T-helper 2 cell treated with Interferon-gamma antibody and Interleukin-4, amounts not matched to agents 100 ng/mL and 5 ng/mL, for 36 hours (primary cell): ENCODE data around the gene EBP. TPM values are rescaled to one million over a fixed set of nuclear protein-coding genes. Genes with fewer than 3 reads are reported as not detected.
"Not testable (repeated sequence)": the region's sequence is repeated elsewhere in the genome, so short reads cannot be mapped to it uniquely, and the experiment has no call there.

Source experiments
- intact Hi-C: fragments of 100-400 bp; cut with micrococcal nuclease; formaldehyde crosslinking; loops from one replicate; pipeline ENCODE4 v1.15.1; 2023
- total RNA-seq: library from RNA; stranded (reverse); gene quantifications from 2 replicates; pipeline ENCODE4 v1.2.3, GENCODE V29; 2022

Gene EBP
- total RNA-seq, 1 donor from 2014 or later = 310 TPM

DNA sequence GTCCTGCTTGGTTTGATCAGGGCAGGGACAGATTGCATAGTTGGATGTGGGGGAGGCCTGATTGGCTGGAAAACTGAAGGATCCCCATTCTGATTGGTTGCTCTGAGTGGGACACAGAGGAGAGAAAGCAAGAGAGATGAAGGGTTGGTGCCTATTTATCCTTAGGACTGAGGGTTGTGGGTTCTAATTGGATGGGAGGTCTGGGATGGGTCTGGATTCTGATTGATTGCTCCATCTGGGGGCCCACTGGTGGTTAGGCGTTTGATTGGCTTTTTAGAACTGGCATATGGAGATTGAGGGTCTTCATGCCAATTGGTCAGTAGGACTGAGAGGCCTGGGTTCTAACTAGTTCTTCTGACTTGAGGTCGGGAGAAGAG, 644 bp upstream of the EBP start:
- intact Hi-C loops = loop anchor here (1.0 kb wide), 5 partner anchors 13 to 748 kb away; partner anchors contain the start of genes FTSJ1, PORCN, PPP1R3F and RBM3

DNA sequence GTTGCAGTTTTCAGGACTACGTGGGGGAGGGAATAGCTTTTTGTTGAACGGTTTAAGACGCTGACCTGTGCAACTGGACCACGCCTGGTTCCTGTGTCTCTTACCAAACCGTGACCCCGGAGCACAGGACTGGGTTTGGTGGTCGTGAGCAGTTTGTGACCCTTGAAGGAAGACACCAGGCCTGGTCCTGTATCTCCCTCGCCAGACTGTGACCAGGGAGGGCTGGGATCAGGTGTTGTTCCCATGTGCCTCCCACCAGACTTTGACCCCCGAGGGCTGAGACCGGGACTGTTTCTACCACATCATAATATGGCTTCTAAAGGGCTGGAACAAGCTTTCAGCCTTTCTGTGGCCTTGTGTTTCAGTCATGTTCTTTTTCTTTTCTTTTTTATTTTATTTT, 683 bp downstream of the EBP start:
- intact Hi-C loops = no loop called here

DNA sequence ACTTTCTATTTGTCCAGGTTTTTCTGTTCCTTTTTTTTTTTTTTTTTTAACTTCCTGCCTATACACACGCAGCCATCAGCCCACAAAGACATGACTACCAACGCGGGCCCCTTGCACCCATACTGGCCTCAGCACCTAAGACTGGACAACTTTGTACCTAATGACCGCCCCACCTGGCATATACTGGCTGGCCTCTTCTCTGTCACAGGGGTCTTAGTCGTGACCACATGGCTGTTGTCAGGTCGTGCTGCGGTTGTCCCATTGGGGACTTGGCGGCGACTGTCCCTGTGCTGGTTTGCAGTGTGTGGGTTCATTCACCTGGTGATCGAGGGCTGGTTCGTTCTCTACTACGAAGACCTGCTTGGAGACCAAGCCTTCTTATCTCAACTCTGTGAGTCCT, 2.1 kb downstream of the EBP start:
- intact Hi-C loops = no loop called here

DNA sequence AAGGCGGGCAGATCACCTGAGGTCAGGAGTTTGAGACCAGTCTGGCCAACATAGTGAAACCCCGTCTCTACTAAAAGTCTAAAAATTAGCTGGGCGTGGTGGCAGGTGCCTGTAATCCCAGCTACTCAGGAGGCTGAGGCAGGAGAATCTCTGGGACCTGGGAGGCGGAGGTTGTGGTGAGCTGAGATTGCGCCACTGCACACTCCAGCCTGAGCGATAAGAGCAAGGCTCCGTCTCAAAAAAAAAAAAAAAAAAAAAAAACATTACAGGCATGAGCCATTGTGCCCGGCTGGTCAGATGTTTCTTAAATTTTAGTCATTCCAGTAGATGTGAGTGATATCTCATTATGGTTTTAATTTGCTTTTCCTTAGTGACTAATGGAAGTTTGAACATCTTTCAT, 4.2 kb downstream of the EBP start:
- intact Hi-C loops = not testable (repeated sequence)

DNA sequence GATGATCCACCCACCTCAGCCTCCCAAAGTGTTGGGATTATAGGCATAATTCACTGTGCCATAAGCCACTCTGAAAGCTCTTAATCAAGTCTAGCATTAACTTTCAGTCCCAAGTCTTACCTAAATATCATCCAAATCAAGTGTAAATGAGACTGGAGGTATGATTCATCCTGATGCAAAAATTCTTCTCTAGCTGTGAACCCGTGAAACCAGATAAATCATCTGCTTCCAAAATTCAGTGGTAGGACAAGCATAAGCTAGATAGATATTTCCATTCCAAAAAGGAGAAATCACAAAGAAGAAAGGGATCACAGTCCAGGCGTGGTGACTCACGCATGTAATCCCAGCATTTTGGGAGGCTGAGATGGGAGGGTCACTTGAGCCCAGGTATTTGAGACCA, 9.1 kb downstream of the EBP start:
- intact Hi-C loops = no loop called here

DNA sequence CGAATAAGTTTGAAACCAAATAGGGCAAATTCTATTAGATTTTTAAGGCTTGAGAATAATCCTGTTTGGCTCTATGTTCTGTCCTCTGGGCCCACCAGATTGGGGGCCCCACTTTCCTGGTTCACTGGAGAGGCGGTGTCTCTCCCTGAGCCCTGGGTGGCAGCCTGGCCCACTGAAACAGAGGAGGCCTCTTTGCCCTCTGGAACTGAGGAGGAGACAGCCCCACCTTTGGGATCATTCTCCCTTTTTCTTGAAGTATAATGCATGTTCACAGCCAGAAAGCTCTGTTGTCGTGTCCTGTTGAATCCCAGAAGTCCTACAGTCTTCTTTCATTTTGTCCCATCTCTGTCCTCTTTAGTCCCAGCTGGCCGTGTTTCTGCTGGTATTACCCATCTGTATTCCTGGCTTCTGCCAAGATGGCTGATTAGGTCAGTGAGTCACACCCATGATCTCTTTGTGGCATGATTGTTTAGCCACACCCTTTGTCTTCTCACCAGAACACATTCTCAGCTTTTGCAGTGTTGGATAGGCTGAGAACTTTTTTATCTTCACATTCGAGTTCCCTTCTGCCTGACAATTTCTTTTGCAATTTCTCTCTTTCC, 9.9 kb downstream of the EBP start:
- intact Hi-C loops = no loop called here

DNA sequence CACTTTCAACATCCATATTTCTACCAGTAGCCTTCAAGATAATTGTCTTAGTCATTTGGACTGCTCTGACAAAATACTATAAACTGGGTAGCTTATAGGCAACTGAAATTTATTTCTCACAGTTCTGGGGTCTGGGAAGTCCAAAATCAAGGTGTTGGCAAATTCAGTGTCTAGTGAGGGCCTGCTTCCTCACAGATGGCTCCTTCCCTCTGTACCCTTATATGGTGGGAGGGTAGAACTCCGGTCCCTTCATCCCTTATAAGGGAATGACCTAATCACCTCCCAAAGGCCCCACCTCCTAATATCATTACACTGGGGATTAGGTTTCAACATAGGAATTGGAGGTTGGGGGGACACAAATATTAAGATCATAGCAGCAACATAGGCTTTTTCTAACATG, 10.6 kb downstream of the EBP start:
- intact Hi-C loops = no loop called here

DNA sequence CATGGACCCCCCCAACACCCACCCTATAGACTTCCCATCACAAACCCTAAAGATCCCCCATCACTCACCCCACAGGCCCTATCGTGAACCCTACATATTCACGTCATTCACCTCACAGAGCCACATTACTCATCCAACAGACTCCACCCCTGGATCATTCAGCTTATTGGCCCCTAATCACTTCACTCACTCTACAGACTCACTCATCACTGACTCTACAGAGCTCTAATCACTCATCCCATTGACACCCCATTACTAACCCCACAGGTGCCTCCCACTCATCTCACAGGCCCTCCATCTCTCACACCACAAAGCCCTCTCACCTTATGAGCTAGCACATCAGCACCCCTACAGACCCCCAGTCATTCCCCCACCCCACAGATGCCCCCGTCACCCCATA, 11.6 kb downstream of the EBP start:
- intact Hi-C loops = no loop called here

DNA sequence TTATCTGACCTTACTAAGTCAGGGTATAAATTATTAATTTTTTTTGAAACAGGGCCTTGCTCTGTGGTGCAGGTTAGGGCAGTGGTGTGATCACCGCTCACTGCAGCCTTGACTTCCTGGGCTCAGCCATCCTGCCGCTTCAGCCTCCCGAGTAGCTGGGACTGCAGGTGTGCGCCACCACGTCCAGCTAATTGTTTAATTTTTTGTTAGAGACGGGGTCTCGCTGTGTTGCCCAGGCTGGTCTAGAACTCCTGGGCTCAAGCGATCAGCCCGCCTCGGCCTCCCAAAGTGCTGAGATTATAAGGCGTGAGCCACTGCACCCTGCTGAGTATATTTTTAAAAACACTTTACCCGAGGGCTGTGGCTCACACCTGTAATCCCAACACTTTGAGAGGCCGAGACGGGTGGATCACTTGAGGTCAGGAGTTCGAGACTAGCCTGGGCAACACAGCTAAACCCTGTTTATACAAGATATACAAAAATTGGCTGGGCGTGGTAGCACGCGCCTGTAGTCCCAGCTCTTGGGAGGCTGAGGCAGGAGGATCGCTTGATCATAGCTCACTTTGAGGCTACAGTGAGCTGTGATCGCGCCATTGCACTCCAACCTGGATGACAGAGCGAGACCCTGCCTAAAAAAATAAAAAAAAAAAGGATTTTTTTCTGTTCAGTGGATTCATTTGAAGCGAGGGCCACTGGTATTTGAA, 17.2 kb downstream of the EBP start:
- intact Hi-C loops = loop anchor here (1.0 kb wide), 3 partner anchors 17 to 62 kb away; partner anchors contain the start of genes EBP, FTSJ1 and RBM3

DNA sequence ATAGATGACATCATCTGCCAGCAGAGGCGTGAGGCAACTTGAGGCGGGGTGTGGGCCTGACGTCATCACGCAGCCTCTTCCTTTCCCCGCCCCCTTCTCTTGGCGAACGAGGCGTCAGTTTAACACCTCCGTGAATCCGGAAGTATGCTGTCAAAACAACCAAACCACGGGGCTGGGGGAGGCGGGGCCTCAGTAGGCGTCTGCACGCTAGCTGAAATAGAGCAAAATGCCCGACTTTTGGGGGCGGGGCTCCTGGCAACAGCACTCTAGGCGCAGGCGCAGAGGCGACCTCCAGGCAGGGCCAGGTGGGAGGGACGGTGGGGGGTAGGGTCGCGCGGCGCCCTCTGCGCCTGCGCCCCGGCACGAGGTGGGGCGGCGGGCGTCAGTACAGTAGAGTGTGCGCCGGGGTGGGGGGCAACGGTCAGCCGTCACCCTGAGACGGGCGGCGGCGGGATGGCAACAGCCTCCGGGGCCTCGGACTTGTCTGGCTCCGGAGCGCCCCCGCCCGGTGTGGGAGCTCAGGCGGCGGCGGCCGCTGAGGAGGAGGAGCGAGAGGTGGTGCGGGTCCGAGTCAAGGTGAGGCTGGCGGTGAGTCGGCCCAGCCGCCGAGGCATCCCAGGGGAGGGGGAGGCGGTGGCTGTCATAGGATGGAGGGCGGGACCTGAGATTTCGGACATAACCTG, 17.9 kb downstream of the EBP start, which contains the start of gene TBC1D25:
Gene TBC1D25, plus strand, starts transcription at position 370 of the 683 bp plus-strand sequence. Its CDS starts 84 bp downstream, at position 454.
- intact Hi-C loops = loop anchor here (1.0 to 2.0 kb wide), 5 partner anchors 18 to 63 kb away; partner anchors contain the start of genes EBP, FTSJ1, PORCN and RBM3

DNA sequence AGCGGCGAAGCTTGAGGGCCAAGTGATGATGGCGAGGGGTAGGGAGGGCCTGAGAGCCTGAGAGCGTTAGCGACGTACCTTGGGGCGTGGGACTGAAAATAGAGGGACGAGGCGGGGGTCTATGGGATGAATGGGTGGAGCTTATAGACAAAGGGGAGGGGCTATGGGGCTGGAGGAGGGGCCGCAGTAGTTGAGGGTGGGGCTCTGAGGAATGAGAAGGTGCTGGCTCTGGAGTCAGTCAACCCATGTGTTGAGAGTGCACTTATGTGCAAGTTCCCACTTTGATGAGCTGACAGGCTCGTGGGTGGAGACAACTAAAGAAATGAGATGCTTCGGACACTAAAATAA, 18.4 kb downstream of the EBP start:
- intact Hi-C loops = loop anchor here (2.0 kb wide), 2 partner anchors 31 to 57 kb away; partner anchors contain the start of genes PORCN and WDR13

DNA sequence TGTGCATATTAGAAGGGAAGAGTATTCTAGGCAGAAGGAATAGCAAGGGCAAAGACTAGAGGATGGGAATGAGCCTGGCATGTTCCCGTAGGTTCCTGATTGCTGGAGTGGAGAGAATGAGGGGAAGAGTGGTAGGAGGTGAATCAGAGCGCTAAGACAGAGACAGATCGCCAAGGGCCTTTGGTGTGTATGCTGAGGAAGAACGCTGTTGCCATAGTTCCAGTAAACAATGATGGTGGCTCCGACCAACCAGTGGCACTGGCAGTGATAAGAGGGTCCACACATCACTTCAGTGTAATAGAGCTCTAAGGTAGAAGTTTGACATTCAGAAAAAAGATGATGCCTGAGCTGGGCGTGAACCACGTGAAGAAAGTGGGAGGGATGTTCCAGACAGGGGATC, 18.9 kb downstream of the EBP start:
- intact Hi-C loops = loop anchor here (2.0 kb wide), 2 partner anchors 32 to 56 kb away; partner anchors contain the start of genes PORCN and WDR13

DNA sequence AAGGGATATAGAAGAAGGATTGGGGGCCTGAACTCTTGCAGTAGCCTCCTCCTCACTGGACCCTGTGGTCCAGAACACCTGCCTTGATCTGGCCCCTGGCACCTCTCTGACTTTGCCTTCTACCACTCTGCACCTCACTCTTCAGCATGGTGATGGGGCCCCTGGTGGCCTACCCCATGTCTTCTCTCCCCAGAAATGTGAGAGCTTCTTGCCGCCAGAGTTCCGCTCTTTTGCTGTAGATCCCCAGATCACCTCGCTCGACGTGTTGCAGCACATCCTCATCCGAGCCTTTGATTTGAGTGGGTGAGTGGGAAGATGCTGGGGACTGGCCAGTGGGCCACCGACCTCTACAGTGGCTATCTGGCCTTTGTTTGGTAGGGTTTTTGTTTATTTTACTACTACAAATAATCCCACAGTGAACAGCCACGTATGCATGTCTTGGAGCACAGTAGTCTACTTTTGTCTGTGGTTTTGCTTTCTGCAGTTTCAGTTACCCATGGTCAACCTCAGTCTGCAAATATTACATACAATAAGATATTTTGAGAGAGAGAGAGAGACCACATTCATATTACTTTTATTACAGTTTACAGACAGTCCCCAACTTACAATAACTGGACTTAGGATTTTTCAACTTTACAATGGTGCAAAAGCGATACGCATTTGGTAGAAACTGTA, 19.7 kb downstream of the EBP start:
- intact Hi-C loops = loop anchor here (2.0 kb wide), 2 partner anchors 32 to 56 kb away; partner anchors contain the start of genes PORCN and WDR13

DNA sequence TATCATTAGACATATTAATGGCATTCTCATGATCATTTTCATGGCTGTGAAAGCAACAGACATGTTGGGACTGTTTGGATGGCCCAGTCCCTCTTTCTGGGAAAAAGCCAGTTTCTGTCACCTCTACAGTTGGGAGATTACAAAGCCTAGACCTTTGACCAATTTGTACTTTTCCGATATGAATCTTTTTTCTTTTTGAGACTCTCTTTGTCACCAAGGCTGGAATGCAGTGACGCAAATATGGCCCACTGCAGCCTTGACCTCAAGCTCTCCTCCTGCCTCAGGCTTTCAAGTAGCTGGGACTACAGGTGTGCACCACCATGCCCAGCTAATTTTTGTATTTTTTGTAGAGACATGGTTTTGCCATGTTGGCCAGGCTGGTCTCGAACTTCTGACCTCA, 27.3 kb downstream of the EBP start:
- intact Hi-C loops = no loop called here

DNA sequence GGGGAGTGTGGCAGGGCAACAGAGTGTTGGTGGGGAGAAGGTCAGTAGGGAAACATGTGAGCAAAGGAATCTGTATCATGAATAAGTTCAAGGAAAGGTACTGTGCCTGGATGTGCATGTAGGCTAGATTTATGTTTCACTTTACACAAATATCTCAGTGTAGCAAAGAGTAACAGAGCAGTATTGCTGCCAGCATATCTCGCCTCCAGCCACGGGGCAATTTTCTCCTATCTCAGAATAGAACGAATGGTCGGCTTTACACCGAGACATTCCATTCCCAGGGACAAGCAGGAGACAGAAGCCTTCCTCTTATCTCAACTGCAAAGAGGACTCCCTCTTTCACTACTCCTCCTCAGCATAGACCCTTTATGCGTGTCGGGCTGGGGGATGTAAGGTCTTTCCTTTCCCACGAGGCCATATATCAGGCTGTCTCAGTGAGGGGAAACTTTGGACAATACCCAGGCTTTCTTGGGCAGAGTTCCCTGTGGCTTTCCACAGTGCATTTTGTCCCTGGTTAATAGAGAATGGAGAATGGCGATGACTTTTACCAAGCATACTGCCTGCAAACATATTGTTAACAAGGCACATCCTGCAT, 34.2 kb downstream of the EBP start:
- intact Hi-C loops = not testable (repeated sequence)

DNA sequence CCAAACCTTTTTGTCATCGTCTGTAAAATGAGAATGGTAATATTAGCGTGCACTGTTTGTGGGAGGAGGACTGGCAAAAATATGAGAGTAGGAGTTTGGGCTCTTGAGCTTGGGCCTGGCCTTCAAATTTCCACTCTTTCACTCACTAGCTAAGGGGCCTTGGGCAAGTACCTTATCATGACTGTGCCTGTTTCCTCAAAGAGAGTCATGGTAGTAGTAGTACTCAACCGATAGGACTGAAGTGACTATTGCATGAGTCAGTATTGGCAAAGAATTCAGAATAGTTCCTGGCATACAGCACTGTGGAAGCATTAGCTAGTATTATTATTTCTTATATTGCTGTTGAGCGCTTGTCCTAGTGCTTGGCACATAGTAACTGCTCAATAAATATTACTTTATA, 36.7 kb downstream of the EBP start:
- intact Hi-C loops = no loop called here

DNA sequence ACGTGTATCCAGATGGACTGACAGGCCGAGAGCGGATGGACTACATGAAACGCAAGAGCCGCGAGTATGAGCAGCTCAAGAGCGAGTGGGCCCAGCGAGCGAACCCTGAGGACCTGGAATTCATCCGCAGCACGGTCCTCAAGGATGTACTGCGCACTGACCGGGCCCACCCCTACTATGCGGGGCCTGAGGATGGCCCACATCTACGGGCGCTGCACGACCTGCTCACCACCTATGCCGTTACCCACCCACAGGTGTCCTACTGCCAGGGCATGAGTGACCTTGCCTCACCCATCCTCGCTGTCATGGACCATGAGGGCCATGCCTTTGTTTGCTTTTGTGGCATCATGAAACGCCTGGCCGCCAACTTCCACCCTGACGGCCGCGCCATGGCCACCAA, 38.0 kb downstream of the EBP start:
- intact Hi-C loops = no loop called here

DNA sequence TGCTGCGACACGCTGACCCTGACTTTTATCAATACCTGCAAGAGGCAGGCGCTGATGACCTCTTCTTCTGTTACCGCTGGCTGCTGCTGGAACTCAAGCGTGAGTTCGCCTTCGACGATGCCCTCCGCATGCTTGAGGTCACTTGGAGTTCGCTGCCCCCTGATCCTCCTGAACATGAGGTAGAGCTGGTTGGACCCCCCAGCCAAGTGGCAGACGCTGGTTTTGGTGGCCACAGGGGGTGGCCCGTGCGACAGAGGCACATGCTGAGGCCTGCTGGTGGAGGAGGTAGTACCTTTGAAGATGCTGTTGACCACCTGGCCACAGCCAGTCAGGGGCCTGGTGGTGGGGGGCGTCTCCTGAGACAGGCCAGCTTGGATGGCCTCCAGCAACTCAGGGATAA, 38.4 kb downstream of the EBP start:
- intact Hi-C loops = no loop called here

DNA sequence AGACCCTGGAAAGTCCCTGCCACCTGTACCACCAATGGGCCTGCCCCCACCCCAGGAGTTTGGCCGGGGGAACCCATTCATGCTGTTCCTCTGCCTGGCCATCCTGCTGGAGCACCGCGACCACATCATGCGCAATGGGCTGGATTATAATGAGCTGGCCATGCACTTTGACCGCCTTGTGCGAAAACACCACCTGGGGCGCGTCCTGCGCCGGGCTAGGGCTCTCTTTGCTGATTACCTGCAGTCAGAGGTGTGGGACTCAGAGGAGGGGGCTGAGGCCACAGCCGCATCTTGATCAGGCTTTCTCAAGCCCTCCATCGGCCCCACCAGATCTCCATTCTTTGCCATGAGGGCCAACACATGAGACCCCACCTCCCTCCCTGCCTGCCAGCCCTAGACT, 39.1 kb downstream of the EBP start:
- intact Hi-C loops = no loop called here

DNA sequence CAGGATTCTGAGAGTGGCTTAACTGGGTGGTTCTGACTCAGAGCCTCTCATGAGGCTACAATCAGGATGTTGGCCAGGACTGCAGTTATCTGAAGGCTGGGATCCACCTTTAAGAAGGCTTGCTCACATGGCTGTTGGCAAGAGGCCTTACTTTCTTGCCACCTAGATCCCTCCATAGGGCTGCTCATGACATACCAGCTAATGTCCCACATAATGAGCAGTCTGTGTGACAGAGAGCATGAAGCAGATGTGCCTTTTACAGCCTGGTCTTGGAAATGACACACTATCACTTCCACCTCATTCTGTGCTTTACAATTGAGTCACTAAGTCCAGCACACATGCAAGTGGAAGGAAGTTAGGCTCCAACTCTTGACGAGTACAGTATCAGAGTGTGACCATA, 48.4 kb downstream of the EBP start:
- intact Hi-C loops = loop anchor here (10.0 kb wide), 1 partner anchor 125 kb away; the partner anchor contains the start of gene SUV39H1

DNA sequence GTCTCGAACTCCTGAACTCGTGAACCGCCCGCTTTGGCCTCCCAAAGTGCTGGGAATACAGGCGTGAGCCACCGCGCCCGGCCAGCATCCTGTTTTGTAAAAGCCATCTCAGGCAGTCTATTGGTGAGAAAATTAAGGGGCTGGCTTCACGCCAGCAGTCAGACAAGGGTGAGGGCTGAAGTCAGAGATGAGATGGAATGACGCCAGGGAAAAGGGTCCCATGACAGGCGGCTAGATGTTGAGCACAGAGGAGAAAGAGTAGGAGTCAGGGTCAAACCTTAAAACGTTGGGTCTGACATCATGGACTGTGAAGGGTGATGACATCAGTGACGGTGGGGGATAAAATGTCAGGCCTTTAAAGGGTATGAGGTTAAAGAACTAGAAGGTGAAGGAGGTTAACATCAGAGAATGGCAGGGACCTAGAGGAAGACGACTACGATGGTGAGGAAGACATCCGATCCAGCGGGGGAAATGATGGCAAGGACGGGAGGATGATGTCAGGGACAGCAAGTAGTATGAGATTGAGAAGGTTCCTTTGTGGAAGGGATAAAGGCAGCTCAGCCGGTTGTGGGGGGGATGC, 52.2 kb downstream of the EBP start:
- intact Hi-C loops = loop anchor here (1.0 to 10.0 kb wide), 7 partner anchors 24 to 227 kb away; partner anchors contain the start of genes EBP, SUV39H1, TBC1D25 and WDR13
